HL-60 (cell line): ENCODE data around the gene IL2RA.

Experiments
- CTCF ChIP-seq: IDR thresholded peaks from one replicate; pipeline ENCODE4 v1.5.1; 2011; ENCODE audit warnings: low read length, control low read depth, inconsistent platforms; ENCODE audit not compliant: insufficient read depth
- POLR2AphosphoS5 ChIP-seq: IDR thresholded peaks from 2 replicates; pipeline ENCODE4 v1.6.1; 2012; ENCODE audit warnings: low read depth

- TF ChIP-seq POLR2AphosphoS5 (no peak), CTCF (no peak)
Measured at GRCh38 chr10:6009961-6010360, 52.2 kb downstream of the IL2RA start.
